Measurements from ENCODE around the gene AQP5.

AQP5 gene

DNA sequence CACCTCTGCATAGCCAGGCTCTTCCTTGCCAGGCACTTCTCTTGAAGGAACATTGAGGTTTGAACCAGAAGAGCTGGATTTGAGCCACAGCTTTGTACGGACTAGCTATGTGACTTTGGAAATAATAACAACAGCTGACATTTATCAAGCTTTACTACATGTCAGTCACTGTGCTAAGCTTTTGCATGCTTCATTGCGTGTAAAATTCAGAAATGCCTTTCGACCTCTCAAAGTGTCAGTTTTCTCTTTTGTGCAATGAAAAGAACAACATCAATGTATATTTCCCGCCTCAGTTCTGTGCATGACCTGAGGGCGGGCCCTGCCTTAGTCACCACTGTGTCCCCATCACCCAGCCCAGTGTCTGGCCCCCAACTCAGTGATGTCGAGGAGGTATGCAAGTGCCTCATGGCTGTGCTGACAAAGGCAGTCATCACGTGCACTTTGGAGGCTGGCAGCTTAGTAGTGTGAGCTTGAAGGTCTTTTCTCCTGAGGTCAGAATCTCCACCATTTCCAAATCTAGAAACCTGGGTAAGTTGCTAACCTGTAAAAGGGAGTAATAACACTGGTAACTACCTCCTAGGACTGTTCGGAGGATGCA is 29.0 kb upstream of the AQP5 start:
- TF ChIP-seq, protein P1, sequence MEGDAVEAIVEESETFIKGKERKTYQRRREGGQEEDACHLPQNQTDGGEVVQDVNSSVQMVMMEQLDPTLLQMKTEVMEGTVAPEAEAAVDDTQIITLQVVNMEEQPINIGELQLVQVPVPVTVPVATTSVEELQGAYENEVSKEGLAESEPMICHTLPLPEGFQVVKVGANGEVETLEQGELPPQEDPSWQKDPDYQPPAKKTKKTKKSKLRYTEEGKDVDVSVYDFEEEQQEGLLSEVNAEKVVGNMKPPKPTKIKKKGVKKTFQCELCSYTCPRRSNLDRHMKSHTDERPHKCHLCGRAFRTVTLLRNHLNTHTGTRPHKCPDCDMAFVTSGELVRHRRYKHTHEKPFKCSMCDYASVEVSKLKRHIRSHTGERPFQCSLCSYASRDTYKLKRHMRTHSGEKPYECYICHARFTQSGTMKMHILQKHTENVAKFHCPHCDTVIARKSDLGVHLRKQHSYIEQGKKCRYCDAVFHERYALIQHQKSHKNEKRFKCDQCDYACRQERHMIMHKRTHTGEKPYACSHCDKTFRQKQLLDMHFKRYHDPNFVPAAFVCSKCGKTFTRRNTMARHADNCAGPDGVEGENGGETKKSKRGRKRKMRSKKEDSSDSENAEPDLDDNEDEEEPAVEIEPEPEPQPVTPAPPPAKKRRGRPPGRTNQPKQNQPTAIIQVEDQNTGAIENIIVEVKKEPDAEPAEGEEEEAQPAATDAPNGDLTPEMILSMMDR (IDR thresholded peaks at IDR 0.05; ENCODE audit: borderline replicate concordance, insufficient read depth, low read depth, low read length): no peak
- H3K4me3 ChIP-seq (ENCODE audit: low read depth, low read length): no peak overlapping the region

DNA sequence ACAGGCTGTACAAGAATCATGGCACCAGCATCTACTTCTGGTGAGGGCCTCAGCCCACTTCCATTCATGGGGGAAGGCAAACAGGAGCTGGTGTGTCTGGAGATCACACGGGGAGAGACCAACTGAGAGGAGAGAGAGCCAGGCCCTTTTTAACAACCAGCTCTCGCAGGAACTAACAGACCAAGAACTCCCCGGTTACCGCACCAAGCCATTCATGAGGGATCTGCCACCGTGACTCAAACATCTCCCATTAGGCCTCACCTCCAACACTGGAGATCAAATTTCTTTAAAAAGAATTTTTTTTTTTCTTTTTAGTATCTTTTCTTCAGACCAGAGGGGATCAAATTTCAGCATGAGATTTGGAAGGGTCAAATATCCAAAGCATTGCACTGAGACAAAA is 27.9 kb upstream of the AQP5 start:
- no peak overlapping the region for H3K4me3 ChIP-seq (ENCODE audit: low read depth, low read length)
- TF ChIP-seq, protein P1 (IDR thresholded peaks at IDR 0.05; ENCODE audit: borderline replicate concordance, insufficient read depth, low read depth, low read length): no peak

DNA sequence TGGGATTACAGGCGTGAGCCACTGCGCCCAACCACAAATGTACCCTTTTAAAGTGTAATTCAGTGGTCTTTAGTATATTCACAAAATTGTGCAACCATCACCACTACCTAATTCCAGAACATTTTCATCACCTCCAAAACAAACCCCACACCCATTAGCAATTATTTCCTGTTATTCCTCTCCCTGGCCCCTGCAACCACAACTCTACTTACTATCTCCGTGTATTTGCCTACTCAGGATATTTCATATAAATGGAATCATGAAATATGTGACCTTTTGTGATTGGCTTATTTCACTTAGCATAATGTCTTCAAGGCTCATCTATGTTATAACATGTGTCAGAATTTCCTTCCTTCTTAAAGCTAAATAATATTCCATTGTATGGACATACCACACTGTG is 27.2 kb upstream of the AQP5 start:
- no peak overlapping the region for H3K4me3 ChIP-seq (ENCODE audit: low read depth, low read length)
- TF ChIP-seq, protein P1 (IDR thresholded peaks at IDR 0.05; ENCODE audit: borderline replicate concordance, insufficient read depth, low read depth, low read length): no peak

DNA sequence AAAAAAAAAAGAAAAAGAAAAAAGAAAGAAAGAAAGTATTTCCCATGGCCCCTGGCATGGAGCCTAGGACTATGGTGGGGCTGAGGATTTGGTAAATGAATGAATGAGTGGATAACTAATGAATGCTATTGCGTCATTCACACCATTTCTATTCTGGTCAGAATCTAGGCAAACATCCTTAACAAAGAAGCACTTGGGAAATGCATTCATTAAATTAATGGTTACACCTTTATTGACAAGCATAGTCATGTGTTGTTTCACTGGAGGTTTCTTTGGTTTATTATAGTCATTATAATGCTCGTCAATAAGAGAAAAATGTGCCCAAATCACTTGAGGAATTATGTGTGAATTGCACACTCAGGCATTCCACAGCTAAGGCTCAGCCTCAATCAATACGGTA is 24.7 kb upstream of the AQP5 start:
- H3K4me3 ChIP-seq (ENCODE audit: low read depth, low read length): no peak overlapping the region
- TF ChIP-seq, protein P1 (IDR thresholded peaks at IDR 0.05; ENCODE audit: borderline replicate concordance, insufficient read depth, low read depth, low read length): no peak

DNA sequence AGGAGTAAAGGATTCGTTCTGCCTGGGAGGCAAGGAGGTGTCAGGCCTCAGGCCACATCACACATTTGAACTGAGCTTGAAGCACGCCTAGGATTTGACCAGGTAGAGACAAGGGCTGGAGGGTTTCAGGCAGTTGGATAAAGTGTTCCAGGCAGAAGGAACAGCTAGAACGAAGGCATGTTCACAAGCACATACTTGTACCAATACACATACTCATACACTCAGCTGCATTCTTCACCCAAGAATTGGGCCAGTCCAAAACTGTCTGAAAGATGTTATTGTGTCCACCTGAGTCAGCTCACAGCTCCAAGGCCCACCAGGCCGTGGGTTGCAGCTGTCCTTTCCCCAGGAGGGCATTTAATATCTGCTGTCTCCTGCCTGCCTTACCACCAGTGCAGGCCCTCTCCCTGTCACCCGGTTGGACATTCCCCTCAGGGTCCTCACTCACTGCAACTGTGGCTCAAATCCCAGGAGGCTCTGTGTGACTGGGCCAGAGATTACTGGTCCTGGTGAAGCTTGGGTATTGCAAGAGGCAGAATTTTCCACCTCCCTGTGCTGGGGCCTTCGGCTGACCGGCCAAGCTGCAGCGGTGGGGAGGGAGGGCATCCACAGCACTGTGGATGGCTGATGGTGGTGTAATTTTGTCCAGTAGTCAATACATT is 23.9 kb upstream of the AQP5 start:
- no peak overlapping the region for H3K4me3 ChIP-seq (ENCODE audit: low read depth, low read length)
- TF ChIP-seq, protein P1 (IDR thresholded peaks at IDR 0.05; ENCODE audit: borderline replicate concordance, insufficient read depth, low read depth, low read length): no peak

DNA sequence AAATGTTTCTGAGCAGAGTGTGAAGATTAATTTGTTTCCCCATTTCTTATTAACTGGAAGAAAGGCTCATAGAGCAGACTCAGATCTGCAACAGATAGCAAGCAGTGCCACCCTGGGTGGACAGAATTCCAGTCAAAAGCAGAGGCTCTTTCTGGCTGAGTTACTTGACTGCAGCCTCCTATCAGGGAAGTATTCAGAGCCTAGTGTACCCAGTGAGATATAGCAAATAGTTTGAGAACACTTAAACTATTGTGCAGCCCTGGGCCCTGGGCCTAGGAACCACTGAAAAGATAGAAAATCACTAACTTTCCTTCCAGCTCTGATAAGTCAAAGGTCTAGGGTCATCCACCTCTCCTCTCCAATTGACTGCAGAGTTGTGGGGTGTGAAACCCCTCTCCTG is 22.4 kb upstream of the AQP5 start:
- TF ChIP-seq, protein P1 (IDR thresholded peaks at IDR 0.05; ENCODE audit: borderline replicate concordance, insufficient read depth, low read depth, low read length): no peak
- H3K4me3 ChIP-seq (ENCODE audit: low read depth, low read length): no peak overlapping the region

DNA sequence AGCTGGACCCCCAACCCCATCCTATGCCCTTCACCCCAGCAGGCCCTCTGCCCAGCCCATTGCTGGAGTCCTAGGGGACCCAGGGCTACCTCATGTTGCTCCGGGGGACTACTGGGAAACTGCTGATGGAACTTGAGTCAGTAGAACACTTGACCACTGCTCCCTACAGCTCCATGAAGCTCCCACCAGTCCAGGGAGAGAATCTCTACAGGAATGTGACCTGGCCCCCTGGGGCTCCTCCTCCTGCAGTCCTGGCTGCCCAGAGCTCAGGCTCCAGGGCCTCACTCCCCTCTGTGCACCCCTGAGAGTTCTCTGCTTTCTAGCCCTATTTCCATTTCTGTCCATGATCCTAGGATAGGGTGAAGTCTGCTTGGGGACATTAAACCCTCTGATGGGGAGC is 22.0 kb upstream of the AQP5 start:
- no peak overlapping the region for H3K4me3 ChIP-seq (ENCODE audit: low read depth, low read length)
- TF ChIP-seq, protein P1 (IDR thresholded peaks at IDR 0.05; ENCODE audit: borderline replicate concordance, insufficient read depth, low read depth, low read length): no peak
